ENCODE data around the gene CRYL1.

- TF ChIP-seq POLR2A (IDR thresholded peaks at IDR 0.05) (no peak), CTCF (IDR thresholded peaks at IDR 0.05) (no peak), EP300 (IDR thresholded peaks at IDR 0.05) (no peak), POLR2AphosphoS5 (IDR thresholded peaks at IDR 0.05) (no peak)
These were observed 163.1 kb downstream of the CRYL1 start for GRCh38 chr13:20362484-20363041.
